HG03457 (cell line): ENCODE measurements around the gene BRD2.

Experiments used
- ATAC-seq: cut with Tn5 transposase; IDR thresholded peaks from one replicate; pipeline ENCODE4 v1.9.1; 2021; ENCODE audit warnings: moderate number of reproducible peaks; ENCODE audit not compliant: unreplicated experiment

BRD2 gene

GRCh38 chr6:32947552-32948465, 20.6 kb upstream of the BRD2 start:
- ATAC-seq, result no peak

- no peak for ATAC-seq
Observed at GRCh38 chr6:32949113-32949512, 19.3 kb upstream of the BRD2 start.

- no peak for ATAC-seq
Observed at GRCh38 chr6:32950010-32950409, 18.4 kb upstream of the BRD2 start.

DNA sequence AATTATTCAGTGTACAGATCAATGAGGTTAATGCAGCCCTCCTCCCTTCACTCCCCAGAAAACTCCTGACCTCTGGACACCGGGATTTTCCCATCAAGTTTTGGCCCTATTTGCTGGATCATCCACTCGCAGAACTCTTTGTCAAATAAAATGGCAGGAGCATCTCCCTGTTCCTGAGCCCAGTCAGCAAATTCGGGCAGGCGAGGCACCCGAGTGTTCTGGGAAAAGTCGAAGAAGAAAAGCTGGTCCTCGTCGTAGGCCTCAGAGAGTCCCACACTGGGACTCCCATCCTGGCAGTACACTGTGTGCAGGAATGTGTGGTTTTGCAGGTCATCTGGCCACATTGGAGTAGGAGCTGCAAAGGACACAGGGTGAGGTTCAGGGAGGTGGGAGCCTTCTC, 17.9 kb upstream of the BRD2 start:
- no peak for ATAC-seq

- ATAC-seq, result peak; percentile 82
Observed at GRCh38 chr6:32952817-32953739, 15.3 kb upstream of the BRD2 start, which contains the start of gene HLA-DMA. Gene HLA-DMA, minus strand, starts transcription at chr6:32953097. Its CDS starts 61 bp downstream, at chr6:32953036.

DNA sequence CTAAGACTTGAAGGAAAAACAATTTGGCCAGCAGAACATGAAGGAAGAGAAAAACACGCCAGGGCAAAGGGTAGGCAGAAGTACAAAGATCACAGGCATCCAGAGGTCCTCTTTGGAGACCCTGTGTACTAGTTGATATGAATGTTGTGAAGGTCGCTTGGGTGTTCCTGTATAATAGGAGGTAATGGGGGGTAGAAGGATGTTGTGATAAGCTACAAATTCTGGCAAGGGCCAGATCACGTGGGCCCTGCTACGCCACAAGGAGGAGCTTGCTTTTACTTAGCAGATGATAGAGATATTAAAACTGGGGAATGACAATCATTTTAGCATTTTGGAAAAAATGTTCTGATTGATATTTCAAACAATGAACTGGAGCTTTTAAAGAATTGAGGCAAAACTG, 14.6 kb upstream of the BRD2 start:
- no peak for ATAC-seq

DNA sequence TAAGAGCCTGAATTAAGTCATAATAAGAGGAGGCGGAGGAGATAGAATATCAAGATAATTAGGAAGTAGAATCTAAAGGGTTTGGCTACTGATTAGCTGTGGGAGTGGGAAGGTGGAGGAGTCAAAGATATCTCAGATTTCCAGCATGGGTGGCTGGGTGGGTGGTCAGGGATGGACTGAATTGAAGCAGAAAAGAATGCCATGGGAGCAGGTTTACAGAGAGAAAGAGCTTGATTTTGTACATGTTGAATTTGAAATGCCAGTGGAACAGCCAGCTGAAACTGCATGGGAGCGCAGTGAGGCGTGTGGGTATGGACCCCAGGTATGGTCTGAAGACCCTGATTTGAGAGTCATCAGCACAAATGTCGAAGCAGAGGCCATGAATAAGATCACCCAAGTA, 14.1 kb upstream of the BRD2 start:
- no peak for ATAC-seq

- ATAC-seq, result no peak
Observed at GRCh38 chr6:32954986-32955802, 13.2 kb upstream of the BRD2 start.

DNA sequence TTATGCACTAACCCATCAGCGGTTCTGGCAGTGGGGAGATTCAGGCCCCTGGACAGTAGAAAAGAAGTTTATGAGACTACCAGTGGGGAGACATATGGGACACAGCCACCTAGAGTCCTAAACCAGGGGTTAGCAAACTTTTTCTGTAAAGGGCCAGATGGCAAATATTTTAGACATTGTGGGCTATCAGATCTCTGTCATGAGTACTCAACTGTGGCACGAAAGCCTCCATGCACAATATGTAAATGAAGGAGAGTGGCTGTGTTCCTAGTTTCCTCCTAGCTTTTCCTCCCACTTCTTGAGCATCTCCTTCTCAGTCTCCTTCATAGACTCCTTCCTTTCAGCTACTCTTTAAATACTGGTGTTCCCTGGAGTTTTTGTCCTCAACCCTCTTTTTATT, 12.2 kb upstream of the BRD2 start:
- ATAC-seq, result no peak

GRCh38 chr6:32960563-32960962, 7.8 kb upstream of the BRD2 start:
- no peak for ATAC-seq

DNA sequence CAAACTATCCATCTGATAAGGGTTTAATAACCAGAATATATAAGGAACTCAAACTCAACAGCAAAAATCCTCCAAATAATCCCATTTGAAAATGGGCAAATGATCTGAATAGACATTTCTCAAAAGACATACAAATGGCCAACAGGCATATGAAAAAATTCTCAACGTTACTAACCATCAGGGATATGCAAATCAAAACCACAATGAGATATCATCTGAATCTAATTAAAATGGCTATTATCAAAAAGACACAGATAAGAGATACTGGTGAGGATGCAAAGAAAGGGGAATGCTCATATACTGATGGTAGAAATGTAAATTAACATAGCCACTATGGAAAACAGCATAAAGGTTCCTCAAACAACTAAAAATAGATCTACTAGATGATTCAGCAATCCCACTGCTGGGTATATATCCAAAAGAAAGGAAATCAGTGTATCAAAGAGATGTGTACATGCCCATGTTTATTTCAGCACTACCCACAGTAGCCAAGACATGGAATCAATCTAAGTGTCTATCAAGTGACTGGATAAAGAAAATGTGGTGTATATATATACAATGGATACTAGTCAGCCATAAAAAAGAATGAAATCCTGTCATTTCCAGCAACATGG, 6.1 kb upstream of the BRD2 start:
- no peak for ATAC-seq

DNA sequence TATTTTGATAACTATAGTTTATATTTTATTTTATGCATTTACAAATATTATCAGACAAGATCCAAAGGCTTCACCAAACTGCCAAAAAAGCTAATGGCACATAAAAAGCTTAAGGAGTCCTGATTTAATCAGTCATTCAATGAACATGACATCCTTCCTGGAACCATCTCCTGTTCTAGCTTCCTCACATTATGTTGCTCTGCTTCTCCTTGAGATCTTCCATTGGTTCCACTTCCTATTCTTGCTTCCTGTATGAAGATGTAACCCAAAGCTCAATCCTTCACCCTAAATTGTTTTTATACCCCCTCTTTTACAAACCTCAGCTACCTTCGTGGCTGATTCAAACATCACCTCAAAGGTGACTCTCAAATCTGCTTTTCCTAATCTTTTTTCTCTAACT, 4.5 kb upstream of the BRD2 start:
- no peak for ATAC-seq

GRCh38 chr6:32964776-32965175, 3.6 kb upstream of the BRD2 start:
- ATAC-seq, result no peak

DNA sequence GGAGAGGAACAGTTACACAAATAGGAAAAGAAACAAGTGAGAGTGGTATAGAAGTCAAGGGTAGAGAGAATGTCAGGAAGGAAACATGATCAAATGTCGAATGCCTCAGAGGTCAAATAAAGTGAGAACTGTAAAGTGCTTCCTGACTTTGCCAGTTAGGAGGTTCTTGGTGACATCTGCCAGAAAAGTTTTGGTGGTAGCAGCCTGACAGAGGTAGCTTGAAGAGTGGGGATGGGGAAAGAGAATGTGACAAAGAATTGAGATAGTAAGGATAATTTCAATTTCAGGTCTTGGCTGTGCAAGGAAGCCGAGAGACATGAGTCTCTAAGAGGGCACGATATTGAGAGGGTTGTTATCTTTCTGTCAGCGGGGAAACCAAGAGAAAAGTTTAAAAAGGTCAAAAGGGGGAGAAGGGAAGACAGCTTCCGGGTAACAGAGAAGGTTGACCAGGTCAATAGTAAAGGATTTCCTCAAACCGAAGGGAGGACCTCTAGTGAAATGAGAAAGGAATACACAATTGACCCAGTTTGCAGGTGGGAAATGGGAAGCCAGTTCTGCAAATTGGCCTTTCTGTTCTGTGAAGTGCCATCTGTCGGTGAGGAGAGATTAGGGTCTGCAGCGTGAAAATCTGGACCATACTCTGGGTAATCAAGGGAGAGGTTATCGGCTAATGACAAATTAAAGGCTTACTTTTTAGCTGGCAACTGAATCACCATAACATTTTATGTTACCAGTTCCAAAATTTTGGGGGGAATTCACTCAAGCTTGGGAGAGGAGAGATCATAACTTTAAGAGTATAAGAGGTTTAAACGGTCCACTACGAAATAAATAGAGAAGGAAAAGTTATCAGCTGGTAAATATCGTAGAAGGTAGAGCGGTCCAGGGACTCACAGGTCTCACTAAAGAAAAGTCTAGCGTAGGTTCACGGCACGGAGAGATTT, 973 bp upstream of the BRD2 start:
- no peak for ATAC-seq

- ATAC-seq, result no peak
Observed at GRCh38 chr6:32968867-32969684, 682 bp downstream of the BRD2 start.

DNA sequence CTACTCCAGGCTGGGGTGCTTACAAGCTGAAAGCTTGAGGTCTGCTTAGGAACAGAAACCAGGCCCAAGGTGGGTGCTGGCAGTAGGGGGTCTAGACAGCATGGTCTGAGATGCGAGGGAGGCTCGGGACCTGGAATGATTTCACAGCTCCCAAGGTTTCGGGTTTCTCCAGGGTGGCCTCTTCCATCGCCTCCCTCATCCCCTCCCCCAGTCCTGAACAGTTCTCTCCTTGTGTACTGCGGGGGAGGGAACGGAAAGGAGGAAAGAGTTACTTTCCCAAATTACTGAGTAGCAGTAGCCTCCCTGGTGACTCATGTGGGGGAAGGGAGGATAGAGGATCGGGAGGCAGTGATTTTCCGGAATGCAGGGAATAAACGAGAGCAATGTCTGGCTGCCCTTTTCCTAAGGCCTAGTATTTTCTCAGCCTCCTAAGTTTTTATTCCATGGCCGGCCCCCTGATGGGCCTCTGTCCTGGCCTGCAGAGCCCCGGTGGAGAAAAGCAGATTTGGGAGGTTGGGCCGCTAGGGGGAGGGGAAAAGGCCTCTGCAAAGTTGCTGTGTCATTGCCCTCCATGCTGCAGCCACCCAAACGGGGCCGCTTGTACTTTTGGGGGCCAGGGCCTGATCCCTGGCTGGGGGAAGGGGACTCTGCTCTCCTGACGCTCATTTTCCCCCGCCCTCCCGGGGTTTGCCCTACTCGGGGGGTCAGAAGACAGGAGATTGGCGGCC, 1.5 kb downstream of the BRD2 start:
- no peak for ATAC-seq

DNA sequence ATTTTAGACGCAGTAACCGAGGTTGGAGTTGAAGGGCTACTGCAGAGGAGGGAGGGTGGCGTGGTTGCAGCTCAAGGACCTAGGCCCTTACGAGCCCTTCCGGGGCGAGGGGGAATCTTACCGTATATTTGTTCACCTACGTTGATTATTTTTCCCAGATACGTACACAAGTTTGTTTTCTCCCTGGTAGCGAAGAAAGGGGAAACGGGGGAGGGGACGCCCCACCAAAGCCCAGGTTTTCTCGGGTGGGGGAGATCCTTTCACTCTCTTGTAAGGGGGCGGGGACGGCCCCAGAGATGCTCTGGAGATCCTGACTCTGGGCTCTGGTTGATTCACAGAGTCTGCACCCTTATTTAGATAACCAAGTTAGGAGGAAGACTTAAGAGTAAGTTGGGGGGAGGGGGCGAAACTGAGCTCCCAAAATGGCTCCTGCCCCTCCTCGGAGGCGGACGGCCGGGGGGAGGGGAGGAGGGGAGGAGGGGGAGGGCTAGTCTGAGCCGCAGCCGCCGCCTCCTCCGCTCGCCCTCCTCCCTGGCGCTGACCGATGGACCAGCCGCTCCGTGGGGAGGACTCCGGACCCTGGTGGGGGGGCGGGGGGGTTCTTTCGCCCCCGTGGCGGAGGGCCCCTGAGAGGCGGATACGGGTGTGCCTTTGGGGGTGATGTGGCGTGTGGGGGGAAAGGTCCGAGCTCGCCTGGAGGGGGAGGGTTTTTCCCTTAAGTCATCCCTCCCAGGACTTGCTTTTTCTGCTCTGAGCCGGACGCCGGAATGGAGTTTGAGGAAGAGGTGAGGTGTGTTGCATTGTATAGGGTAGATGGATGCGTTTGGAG, 2.2 kb downstream of the BRD2 start:
- ATAC-seq, result no peak
